Activated naive CD4-positive, alpha-beta T cell (primary cell): Measurements from ENCODE around the gene AP2B1.

Experiments used
- DNase-seq, 4 experiments: peaks; one replicate each; lab custom pipeline; 2025; lab: John Stamatoyannopoulos, UW

AP2B1 gene

DNA sequence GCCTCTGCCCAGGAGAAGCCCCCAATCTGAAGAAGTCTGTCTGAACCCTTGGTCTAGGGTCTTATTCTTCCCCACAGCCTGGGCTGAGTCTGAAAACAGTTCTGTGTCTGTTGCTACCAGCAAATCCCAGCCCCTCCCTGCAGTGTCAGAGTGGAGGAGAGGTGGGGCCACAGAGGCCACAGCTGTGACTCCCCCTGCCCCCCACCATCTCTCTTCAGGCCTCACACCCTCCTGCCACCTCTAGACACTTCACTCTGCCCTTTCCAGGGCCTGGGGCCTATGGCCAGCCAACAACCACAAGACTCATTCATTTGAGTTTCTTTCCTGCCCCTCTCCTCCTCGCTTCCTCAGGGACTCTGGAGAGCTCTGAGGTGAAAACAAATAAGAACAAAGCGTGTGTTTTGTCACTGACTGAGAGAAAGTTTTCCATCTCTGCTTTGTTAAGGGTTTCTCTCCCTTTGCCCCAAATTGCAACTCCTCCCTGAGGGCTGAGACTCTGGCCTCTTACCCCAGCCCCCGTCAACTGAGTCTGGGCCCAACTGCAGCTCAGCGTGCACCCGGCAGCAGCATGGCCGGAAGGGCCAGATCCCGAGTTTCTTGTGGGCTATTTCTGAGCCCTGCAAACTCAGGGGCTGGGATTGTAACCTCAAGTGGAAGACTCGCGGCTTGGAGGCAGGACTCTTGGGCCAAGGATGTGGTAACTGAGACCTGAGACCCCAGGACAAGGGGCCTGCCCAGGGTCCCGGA is 186.7 kb downstream of the AP2B1 start:
- no peak for DNase-seq

DNA sequence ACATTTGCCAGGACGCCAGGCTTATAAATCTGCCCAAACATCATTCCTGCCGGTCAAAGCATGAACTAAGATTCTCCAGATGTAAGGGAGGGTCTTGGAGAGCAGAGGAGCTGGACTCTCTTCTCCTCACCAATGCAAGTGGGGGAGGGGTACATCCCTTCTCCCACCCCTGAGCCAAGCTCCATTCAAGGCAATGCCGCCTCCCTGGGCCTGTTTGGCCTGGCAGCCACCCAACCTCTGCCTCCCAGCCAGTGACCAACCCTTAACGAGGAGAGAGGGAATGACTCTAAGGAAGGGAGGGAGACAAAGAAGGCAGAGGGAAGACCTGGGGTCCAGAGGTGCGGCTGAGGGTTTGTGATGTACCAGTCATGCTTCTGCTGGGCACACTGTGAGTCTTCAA is 187.4 kb downstream of the AP2B1 start:
- no peak for DNase-seq

DNA sequence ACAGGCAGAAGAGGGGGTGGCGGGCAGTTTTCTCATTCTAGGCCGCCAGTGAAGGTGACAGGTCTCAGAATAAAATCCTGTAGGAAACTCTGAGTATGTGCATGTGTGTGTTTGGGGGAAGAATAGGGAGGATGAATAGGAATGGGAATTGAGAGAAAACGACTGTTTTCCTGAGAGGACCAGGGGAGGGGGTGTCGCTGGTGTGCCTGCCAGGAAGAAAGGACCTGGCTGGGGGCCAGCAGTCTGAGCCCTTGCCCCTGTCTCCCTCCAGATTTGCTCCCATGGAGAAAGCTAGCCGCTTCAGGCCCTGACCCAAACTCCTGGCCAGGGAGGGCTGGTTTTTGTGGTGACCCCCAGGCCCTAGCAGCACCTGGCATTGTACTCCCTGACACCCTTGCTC is 187.9 kb downstream of the AP2B1 start:
- DNase-seq = no peak

DNA sequence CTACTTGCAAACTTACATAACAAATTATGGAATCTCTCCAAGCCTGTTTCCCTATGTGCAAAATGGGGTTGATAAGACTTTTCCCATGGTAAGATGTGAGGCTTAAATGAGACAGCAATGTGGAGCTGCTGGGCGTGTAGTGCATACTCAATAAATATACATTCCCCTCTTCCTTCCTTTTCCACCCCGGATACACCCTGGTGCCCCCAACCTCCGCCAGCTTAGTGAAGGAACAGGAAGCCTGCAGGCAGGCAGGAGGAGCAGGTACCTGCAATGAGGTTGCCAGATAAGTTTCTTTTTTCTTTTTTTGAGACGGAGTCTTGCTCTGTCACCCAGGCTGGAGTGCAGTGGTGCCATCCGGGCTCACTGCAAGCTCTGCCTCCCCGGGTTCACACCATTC is 188.5 kb downstream of the AP2B1 start:
- DNase-seq = no peak
